HFFc6 (cell line): ENCODE data around the gene KCNJ10. TPM values are rescaled to one million over a fixed set of nuclear protein-coding genes. Genes with fewer than 3 reads are reported as not detected.

ENCODE experiments used
- DNase-seq: peaks from one replicate; pipeline ENCODE4 v3.0.0-alpha.2; 2018
- H3K27ac Mint-ChIP-seq: 2 replicates; pipeline ENCODE4 v1.8.0; 2020; ENCODE audit warnings: mild to moderate bottlenecking, mixed read lengths
- H3K27me3 Mint-ChIP-seq: 2 replicates; pipeline ENCODE4 v1.8.0; 2021; ENCODE audit warnings: mild to moderate bottlenecking, moderate library complexity, mixed read lengths; ENCODE audit not compliant: insufficient read depth
- H3K36me3 Mint-ChIP-seq: 2 replicates; pipeline ENCODE4 v1.8.0; 2021; ENCODE audit warnings: low read depth, mixed read lengths
- H3K4me1 Mint-ChIP-seq: 2 replicates; pipeline ENCODE4 v1.8.0; 2020; ENCODE audit warnings: low read depth, mixed read lengths
- H3K4me3 Mint-ChIP-seq: 2 replicates; pipeline ENCODE4 v1.8.0; 2020; ENCODE audit warnings: mild to moderate bottlenecking, moderate library complexity, mixed read lengths
- H3K9me3 Mint-ChIP-seq: 2 replicates; pipeline ENCODE4 v1.8.0; 2020; ENCODE audit warnings: mild to moderate bottlenecking, mixed read lengths
- CTCF ChIP-seq: fragments of 200-600 bp; sonication (generic); IDR thresholded peaks from 2 replicates; pipeline ENCODE4 v1.5.0; 2021; ENCODE audit warnings: antibody characterized with exemption, mild to moderate bottlenecking
- total RNA-seq, 6 experiments: library from RNA; stranded (reverse); fragmentation: NEBNext Ultra II Directional; extraction: Animal tissue kit (Norgen Biotek cat#: 25700); gene quantifications; 2 replicates in 1 of 6; 3 replicates in 5 of 6; pipeline ENCODE4 v1.2.3, GENCODE V29; 2021

KCNJ10 gene
- total RNA-seq, 6 experiments from 2014 or later = not detected

DNA sequence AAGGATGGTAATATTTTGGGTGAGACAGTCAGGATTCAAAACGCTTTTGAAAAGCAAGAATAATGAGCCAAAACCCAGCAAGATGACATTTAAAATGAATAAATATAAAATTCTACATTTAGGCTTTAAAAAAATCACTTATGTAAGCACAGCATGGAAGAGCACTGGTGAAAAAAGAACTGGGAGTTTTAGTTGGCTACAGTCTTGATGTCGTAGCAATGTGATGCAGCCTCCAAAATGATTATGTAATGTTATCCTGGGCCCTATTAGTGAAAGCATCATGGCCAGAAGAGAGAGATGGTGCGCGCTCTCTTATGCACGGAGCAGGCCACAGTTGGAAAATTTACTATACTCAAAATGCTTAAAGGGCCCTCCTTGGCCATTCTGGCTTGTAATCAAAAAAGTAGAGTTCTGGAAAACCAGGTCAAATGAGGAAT is 16.5 kb upstream of the KCNJ10 start:
- H3K27me3 Mint-ChIP-seq = peaks cover 26% of the 10 kb centered on the region
- H3K27ac Mint-ChIP-seq = no peak overlapping the region
- no peak for DNase-seq
- no peak for TF ChIP-seq CTCF
- H3K4me3 Mint-ChIP-seq = no peak overlapping the region
- H3K9me3 Mint-ChIP-seq = no peaks in the 10 kb centered on the region
- no peaks in the 10 kb centered on the region for H3K36me3 Mint-ChIP-seq
- H3K4me1 Mint-ChIP-seq = no peaks in the 10 kb centered on the region

DNA sequence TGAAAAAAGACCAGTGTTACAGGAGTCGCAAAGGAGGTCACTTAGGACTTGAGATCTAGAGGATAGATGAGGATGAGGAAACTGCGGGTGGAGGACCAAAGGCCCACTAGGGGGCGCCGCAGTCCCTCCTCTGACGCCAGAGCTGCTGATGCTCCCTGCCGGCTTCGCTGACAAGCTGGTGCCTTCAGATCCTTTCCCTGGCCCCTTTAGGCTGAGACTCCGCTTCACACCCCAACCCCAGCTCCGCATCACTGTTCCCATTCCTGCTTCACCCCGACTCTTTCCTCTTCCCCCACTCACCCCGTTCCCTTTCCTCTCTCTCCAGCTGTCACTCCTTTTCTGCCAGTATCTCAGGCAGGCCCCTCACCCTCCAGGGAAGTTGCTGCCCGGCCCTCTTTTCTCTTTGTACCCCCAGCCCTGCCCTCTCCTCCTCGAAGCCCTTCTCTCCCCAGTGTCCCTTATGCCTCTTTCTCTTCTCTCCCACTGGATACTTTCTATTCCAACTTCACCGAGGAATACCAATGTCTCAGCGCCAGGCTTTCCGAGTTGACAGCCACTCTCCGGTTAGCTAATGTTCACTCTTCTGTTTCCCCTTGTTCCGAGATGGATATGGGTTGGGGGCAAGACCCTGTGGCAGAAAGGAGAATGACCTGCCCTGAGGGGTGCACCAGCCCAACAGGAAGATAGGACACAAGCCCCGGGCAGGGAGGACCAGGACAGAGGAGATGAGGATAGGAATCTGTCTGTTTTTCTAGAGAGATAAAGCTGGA is 15.9 kb upstream of the KCNJ10 start:
- H3K9me3 Mint-ChIP-seq = no peaks in the 10 kb centered on the region
- H3K27me3 Mint-ChIP-seq = peaks cover 31% of the 10 kb centered on the region
- peaks cover 6% of the 10 kb centered on the region for H3K4me1 Mint-ChIP-seq
- no peak overlapping the region for H3K27ac Mint-ChIP-seq
- no peak overlapping the region for H3K4me3 Mint-ChIP-seq
- peak; percentile 38 for DNase-seq
- H3K36me3 Mint-ChIP-seq = no peaks in the 10 kb centered on the region
- TF ChIP-seq CTCF = peak; percentile 90

GRCh38 chr1:160084771-160085321 is 14.9 kb upstream of the KCNJ10 start:
- H3K9me3 Mint-ChIP-seq = no peaks in the 10 kb centered on the region

DNA sequence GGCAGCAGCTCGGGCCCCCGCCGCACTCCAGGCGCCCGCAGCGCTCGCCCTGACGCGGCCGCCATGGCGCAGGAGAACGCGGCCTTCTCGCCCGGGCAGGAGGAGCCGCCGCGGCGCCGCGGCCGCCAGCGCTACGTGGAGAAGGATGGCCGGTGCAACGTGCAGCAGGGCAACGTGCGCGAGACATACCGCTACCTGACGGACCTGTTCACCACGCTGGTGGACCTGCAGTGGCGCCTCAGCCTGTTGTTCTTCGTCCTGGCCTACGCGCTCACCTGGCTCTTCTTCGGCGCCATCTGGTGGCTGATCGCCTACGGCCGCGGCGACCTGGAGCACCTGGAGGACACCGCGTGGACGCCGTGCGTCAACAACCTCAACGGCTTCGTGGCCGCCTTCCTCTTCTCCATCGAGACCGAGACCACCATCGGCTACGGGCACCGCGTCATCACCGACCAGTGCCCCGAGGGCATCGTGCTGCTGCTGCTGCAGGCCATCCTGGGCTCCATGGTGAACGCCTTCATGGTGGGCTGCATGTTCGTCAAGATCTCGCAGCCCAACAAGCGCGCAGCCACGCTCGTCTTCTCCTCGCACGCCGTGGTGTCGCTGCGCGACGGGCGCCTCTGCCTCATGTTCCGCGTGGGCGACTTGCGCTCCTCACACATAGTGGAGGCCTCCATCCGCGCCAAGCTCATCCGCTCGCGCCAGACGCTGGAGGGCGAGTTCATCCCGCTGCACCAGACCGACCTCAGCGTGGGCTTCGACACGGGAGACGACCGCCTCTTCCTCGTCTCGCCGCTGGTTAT is 14.2 kb upstream of the KCNJ10 start:
- Mint-ChIP-seq H3K4me1 (peaks cover 8% of the 10 kb centered on the region), H3K27ac (no peak overlapping the region), H3K27me3 (peaks cover 42% of the 10 kb centered on the region), H3K4me3 (no peak overlapping the region), H3K9me3 (no peaks in the 10 kb centered on the region), H3K36me3 (no peaks in the 10 kb centered on the region)
- peak; percentile 76 for TF ChIP-seq CTCF
- DNase-seq = no peak

More at GRCh38 chr1:160084771-160085321, 14.9 kb upstream of the KCNJ10 start:
- Mint-ChIP-seq H3K36me3 (no peaks in the 10 kb centered on the region), H3K27ac (no peak overlapping the region), H3K27me3 (peaks cover 39% of the 10 kb centered on the region), H3K4me1 (peaks cover 8% of the 10 kb centered on the region), H3K4me3 (no peak overlapping the region)
- no peak for TF ChIP-seq CTCF
- DNase-seq = no peak

DNA sequence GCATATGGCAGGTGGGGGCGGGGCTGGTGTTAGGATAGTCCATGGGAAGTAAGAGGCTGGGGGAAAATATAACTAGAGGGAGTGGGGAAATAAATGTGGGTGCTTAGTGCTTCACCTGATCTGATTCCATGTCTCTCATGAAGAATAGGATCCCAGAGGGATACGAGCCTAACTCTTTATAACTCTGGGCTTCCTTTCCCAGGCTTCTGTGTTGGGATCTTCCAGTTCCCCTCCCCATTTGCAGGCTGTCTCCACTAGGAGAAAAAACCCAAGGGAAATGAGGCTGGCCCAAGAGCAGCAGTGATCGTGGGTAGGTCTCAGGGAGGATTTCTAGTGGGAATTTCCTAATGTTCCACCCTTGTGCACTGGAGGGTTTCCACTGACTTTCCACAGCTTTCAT is 13.0 kb upstream of the KCNJ10 start:
- DNase-seq = no peak
- Mint-ChIP-seq H3K27ac (no peak overlapping the region), H3K4me3 (no peak overlapping the region), H3K9me3 (no peaks in the 10 kb centered on the region), H3K36me3 (no peaks in the 10 kb centered on the region), H3K27me3 (peaks cover 41% of the 10 kb centered on the region), H3K4me1 (peaks cover 8% of the 10 kb centered on the region)
- TF ChIP-seq CTCF = no peak
